T-cell (primary cell): ENCODE results near the gene CRTAC1. TPM values are rescaled to one million over a fixed set of nuclear protein-coding genes. Genes with fewer than 3 reads are reported as not detected.

Experiments
- ATAC-seq, 4 experiments: fragments of 200-7000 bp in 3 of 4; fragments of 150-1000 bp in 1 of 4; cut with Tn5 transposase; replicated peaks in 1 of 4; 1 replicate in 3 of 4; 2 replicates in 1 of 4; pipeline ENCODE4 v1.10.0; 2021; ENCODE audit warnings: moderate library complexity in 3 of 4, mild to moderate bottlenecking in 2 of 4, moderate number of reproducible peaks in 1 of 4
- CTCF ChIA-PET, 2 donors: fragments of 300-600 bp; sonication (Branson Sonifier 250); formaldehyde crosslinking; loops; one replicate each; lab custom pipeline; 2022; ENCODE audit warnings: antibody characterized with exemption in 2 of 2; lab: Charles Lee
- POLR2A ChIA-PET, 2 donors: fragments of 300-600 bp; sonication (Branson Sonifier 250); formaldehyde crosslinking; loops; one replicate each; lab custom pipeline; 2022; ENCODE audit warnings: antibody characterized with exemption in 2 of 2; lab: Charles Lee
- DNase-seq, 35 experiments: peaks; one replicate each; pipeline versions ENCODE4 v3.0.0 to v3.0.0-alpha.2; 2013 to 2023
- H3K27ac ChIP-seq: one replicate; pipeline ENCODE4 v1.5.1; 2013; ENCODE audit warnings: low read length
- H3K27me3 ChIP-seq, 2 experiments: replicated peaks in 1 of 2; 1 replicate in 1 of 2; 2 replicates in 1 of 2; pipeline versions ENCODE4 v1.6.1 to v1.7.0; 2013; ENCODE audit warnings: low read length in 1 of 2, mixed read lengths in 1 of 2; ENCODE audit not compliant: control insufficient read depth in 2 of 2, insufficient read depth in 2 of 2; ENCODE audit errors: extremely low read depth in 1 of 2
- H3K36me3 ChIP-seq, 2 donors: 1 replicate in 1 of 2; 2 replicates in 1 of 2; pipeline versions ENCODE4 v1.6.1 to v1.7.0; 2013; ENCODE audit warnings: low read length in 1 of 2; ENCODE audit not compliant: control insufficient read depth in 2 of 2, insufficient read depth in 1 of 2; ENCODE audit errors: extremely low read depth in 1 of 2
- H3K4me1 ChIP-seq, 2 experiments: 1 replicate in 1 of 2; 2 replicates in 1 of 2; pipeline versions ENCODE4 v1.6.1 to v1.7.0; 2013; ENCODE audit warnings: low read length in 2 of 2, mixed read lengths in 1 of 2; ENCODE audit not compliant: insufficient read depth in 2 of 2, control insufficient read depth in 1 of 2; ENCODE audit errors: extremely low read depth in 1 of 2
- H3K4me3 ChIP-seq, 2 donors: 1 replicate in 1 of 2; 2 replicates in 1 of 2; pipeline versions ENCODE4 v1.5.1 to v1.7.0; 2013; ENCODE audit warnings: mild to moderate bottlenecking in 2 of 2, low read length in 1 of 2, moderate library complexity in 1 of 2; ENCODE audit not compliant: control insufficient read depth in 1 of 2; ENCODE audit errors: extremely low read depth in 1 of 2
- H3K9me3 ChIP-seq: 2 replicates; pipeline ENCODE4 v1.7.0; 2013
- H3K27ac Mint-ChIP-seq, 2 donors: one replicate each; pipeline ENCODE4 v1.8.0; 2020 to 2021; ENCODE audit warnings: mild to moderate bottlenecking in 2 of 2, mixed read lengths in 2 of 2
- H3K27me3 Mint-ChIP-seq, 2 donors: one replicate each; pipeline ENCODE4 v1.8.0; 2021 to 2022; ENCODE audit warnings: mixed read lengths in 2 of 2
- H3K36me3 Mint-ChIP-seq: one replicate; pipeline ENCODE4 v1.8.0; 2021; ENCODE audit warnings: mixed read lengths
- H3K4me1 Mint-ChIP-seq, 3 donors: one replicate each; pipeline ENCODE4 v1.8.0; 2020 to 2022; ENCODE audit warnings: mixed read lengths in 3 of 3, mild to moderate bottlenecking in 1 of 3
- H3K4me3 Mint-ChIP-seq, 3 donors: one replicate each; pipeline ENCODE4 v1.8.0; 2020 to 2022; ENCODE audit warnings: mild to moderate bottlenecking in 3 of 3, mixed read lengths in 3 of 3, moderate library complexity in 3 of 3
- H3K9me3 Mint-ChIP-seq, 3 donors: one replicate each; pipeline ENCODE4 v1.8.0; 2020 to 2022; ENCODE audit warnings: mixed read lengths in 3 of 3
- WGBS: methylation state at CpG from one replicate; pipeline ENCODE4 v1.1.5; 2013; ENCODE audit warnings: missing lambda C conversion rate; ENCODE audit not compliant: insufficient coverage; 5-methylcytosine and 5-hydroxymethylcytosine counted together
- total RNA-seq, 35 experiments: library from RNA in 6 of 35; stranded (reverse) in 6 of 35; fragments of 120-200 nt in 1 of 35; gene quantifications; one replicate each; pipeline versions ENCODE4 v1.2.1 to v1.2.4 and lab custom pipeline; 2013 to 2026

CRTAC1 gene
- total RNA-seq, 5 donors from 2014 or later (not counting 1 experiment from before 2014, with no cell fraction given) = 0.20 to 0.22 TPM; not detected in 3

DNA sequence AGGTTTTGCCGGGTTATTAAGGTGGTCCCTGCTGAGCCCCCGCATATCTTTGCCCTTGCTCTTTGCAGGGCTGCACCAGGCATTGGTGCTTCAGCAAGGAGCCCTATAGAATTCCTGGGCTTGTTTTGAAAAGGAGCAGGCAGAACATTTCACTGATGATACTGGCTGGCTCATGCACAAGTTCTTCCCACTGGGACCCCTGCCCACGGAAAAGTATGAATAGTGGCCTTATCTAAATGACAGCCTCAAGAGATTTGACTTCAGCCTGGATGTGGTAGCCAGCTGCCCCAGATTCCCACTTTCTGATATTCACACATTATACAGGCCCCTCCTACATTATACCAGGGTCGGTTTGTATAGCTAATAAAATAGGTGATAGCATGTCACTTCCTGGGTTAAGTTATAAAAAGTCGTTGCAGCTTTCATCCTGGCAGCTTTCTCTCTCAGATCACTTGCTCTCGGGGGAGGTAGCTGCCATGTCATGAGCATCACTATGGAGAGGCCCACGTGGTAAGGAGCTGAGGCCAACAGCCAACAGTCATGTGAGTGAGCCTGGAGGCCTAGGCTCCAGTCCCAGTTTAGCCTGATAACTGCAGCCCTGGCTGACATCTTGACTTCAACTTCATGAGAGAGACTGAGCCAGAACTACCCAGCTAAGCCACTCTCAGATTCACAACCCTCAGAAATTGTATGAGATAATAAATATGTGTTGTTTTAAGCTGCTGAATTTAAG, 16.8 kb upstream of the CRTAC1 start:
- ChIA-PET CTCF (interaction anchor here in 1 of 2 donors (0.5 to 2.6 kb wide), 2 partner anchors 132 to 251 kb away, joined by 3 to 10 read pairs; no protein-coding TSS in a partner anchor), POLR2A (no interaction called here)
- 69% methylated on average over 5 of the region's 7 CpGs for WGBS
- Mint-ChIP-seq H3K27me3 (peaks cover 28 to 36% of the 10 kb centered on the region in 2 donors), H3K4me1 (peaks cover 4 to 7% (median 4%) of the 10 kb centered on the region in 3 donors), H3K9me3 (no peaks in the 10 kb centered on the region), H3K36me3 (no peaks in the 10 kb centered on the region), H3K4me3 (no peak overlapping the region), H3K27ac (no peak overlapping the region)
- H3K9me3 ChIP-seq = no peaks in the 10 kb centered on the region
- no peak overlapping the region for H3K27ac ChIP-seq
- no peaks in the 10 kb centered on the region for H3K36me3 ChIP-seq
- H3K4me1 ChIP-seq = peaks cover 0 to 3% of the 10 kb centered on the region in 2 experiments
- peaks cover 0 to 25% of the 10 kb centered on the region in 2 experiments for H3K27me3 ChIP-seq
- DNase-seq (no peak), ATAC-seq (no peak)
- H3K4me3 ChIP-seq = no peak overlapping the region

DNA sequence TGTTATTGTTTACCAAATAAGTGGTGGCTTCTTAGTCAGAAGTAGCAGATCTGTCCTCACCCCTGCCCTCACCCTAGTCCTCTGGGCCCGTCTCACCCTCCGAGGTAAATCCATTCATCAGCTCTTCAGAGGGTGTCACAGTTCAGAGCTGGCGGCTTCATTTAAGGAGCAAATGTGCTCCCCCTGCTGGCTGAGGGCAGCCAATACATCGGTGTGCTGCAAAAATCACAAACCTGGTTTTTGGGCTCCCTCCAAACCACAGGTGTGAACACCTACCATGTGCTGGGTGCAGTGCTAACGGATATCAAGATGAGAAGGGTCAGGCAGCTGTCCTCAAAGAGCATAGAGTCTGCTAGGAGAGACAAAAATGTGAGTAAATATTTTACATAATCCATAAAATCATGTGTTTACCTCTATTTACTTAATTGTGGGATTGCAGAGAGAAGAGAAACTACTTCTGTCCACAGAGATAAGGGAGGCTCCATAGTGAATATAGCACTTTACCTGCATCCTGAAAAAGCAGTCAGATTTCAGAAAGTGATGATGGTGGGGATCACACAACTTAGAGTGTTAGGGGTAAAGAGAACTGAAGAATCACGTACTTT, 15.5 kb upstream of the CRTAC1 start:
- Histone ChIP-seq H3K9me3 (no peaks in the 10 kb centered on the region), H3K27me3 (peaks cover 0 to 29% of the 10 kb centered on the region in 2 experiments), H3K36me3 (no peaks in the 10 kb centered on the region), H3K4me1 (peaks cover 0 to 3% of the 10 kb centered on the region in 2 experiments), H3K27ac (no peak overlapping the region), H3K4me3 (no peak overlapping the region)
- H3K9me3 Mint-ChIP-seq = no peaks in the 10 kb centered on the region
- WGBS = 0% methylated on average over 2 of the region's 6 CpGs
- ChIA-PET CTCF (interaction anchor here (0.6 to 2.6 kb wide), 7 partner anchors 17 to 336 kb away, joined by 3 to 10 read pairs (median 3); no protein-coding TSS in a partner anchor), POLR2A (interaction anchor here in 1 of 2 donors (0.6 kb wide), 1 partner anchor 196 kb away, joined by 5 read pairs; the partner anchor contains the start of gene GOLGA7B)
- peak; percentile 66 to 80 (median 72) for ATAC-seq
- peaks cover 23 to 36% of the 10 kb centered on the region in 2 donors for H3K27me3 Mint-ChIP-seq
- peak; percentile 5 to 77 (median 48) for DNase-seq
- H3K4me3 Mint-ChIP-seq = no peak overlapping the region
- H3K36me3 Mint-ChIP-seq = no peaks in the 10 kb centered on the region
- H3K27ac Mint-ChIP-seq = no peak overlapping the region
- peaks cover 4 to 7% (median 4%) of the 10 kb centered on the region in 3 donors for H3K4me1 Mint-ChIP-seq

GRCh38 chr10:98041352-98042043, 11.1 kb upstream of the CRTAC1 start:
- no peak overlapping the region for H3K4me3 ChIP-seq
- CTCF ChIA-PET = interaction anchor here (0.6 to 2.0 kb wide), 10 partner anchors 13 to 365 kb away, joined by 3 to 17 read pairs (median 3); no protein-coding TSS in a partner anchor
- Mint-ChIP-seq H3K36me3 (no peaks in the 10 kb centered on the region), H3K9me3 (no peaks in the 10 kb centered on the region), H3K27me3 (peaks cover 63 to 74% of the 10 kb centered on the region in 2 donors), H3K4me1 (peaks cover 4 to 7% (median 4%) of the 10 kb centered on the region in 3 donors), H3K4me3 (no peak overlapping the region), H3K27ac (no peak overlapping the region)
- H3K36me3 ChIP-seq = no peaks in the 10 kb centered on the region
- H3K27me3 ChIP-seq = peaks cover 13 to 58% of the 10 kb centered on the region in 2 experiments
- POLR2A ChIA-PET = no interaction called here
- no peak overlapping the region for H3K27ac ChIP-seq
- no peaks in the 10 kb centered on the region for H3K9me3 ChIP-seq
- 17% methylated on average over 4 of the region's 7 CpGs for WGBS
- H3K4me1 ChIP-seq = peaks cover 0 to 3% of the 10 kb centered on the region in 2 experiments
- DNase-seq (peak in 18 of 35 experiments; percentile 4 to 48 (median 11)), ATAC-seq (no peak)

DNA sequence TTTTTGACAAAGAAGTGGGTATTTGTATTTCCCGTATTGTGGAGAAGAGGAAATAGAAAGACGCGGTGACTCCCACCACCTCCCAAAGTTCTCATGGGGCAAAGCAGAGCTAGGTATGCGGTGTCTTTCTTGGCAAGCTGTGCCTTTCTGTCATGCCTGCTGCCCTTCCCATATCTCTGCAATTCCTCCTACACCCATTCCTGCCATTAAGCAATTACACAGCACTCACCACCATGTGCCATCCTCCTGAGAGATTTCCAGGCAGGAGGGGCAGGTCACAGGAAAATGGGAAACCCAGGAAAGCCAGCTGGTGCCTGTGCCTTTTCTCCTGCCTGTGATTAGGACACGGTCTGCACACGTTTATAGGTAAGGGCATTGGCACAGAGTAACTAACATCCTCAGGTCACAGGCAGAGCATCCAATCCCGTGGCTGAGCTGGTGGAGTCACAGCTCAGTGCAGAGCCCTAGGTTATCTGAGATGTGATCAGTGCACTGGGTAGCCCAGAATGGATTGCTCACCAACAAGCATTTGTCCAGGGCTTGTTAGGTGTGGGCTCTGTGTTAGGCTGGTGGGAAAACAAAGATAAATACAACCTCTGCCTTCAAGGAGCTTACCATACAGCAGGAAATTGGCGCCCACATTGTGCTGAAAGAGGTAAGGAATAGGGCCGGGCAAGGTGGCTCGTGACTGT, 9.4 kb upstream of the CRTAC1 start:
- Histone ChIP-seq H3K4me1 (no peaks in the 10 kb centered on the region), H3K27me3 (peaks cover 13 to 72% of the 10 kb centered on the region in 2 experiments), H3K27ac (no peak overlapping the region), H3K4me3 (no peak overlapping the region), H3K9me3 (no peaks in the 10 kb centered on the region), H3K36me3 (no peaks in the 10 kb centered on the region)
- H3K36me3 Mint-ChIP-seq = no peaks in the 10 kb centered on the region
- POLR2A ChIA-PET = interaction anchor here in 1 of 2 donors (0.6 kb wide), 1 partner anchor 16 kb away, joined by 4 read pairs; no protein-coding TSS in a partner anchor
- H3K4me1 Mint-ChIP-seq = no peaks in the 10 kb centered on the region
- ATAC-seq (no peak), DNase-seq (no peak)
- 72% methylated on average over 5 of the region's 10 CpGs for WGBS
- H3K27me3 Mint-ChIP-seq = peaks cover 74 to 86% of the 10 kb centered on the region in 2 donors
- H3K27ac Mint-ChIP-seq = no peak overlapping the region
- no peaks in the 10 kb centered on the region for H3K9me3 Mint-ChIP-seq
- no peak overlapping the region for H3K4me3 Mint-ChIP-seq
- CTCF ChIA-PET = interaction anchor here (0.7 to 1.3 kb wide), 3 partner anchors 12 to 748 kb away, joined by 3 to 5 read pairs (median 3); no protein-coding TSS in a partner anchor

- no peak overlapping the region for H3K4me3 Mint-ChIP-seq
- Histone ChIP-seq H3K36me3 (no peaks in the 10 kb centered on the region), H3K27me3 (peaks cover 13 to 64% of the 10 kb centered on the region in 2 experiments), H3K4me1 (no peaks in the 10 kb centered on the region), H3K4me3 (no peak overlapping the region), H3K9me3 (no peaks in the 10 kb centered on the region), H3K27ac (no peak overlapping the region)
- CTCF ChIA-PET = no interaction called here
- WGBS = 15% methylated on average over 20 of the region's 20 CpGs
- H3K27me3 Mint-ChIP-seq = peaks cover 77 to 88% of the 10 kb centered on the region in 2 donors
- ATAC-seq (no peak), DNase-seq (no peak)
- POLR2A ChIA-PET = no interaction called here
- no peaks in the 10 kb centered on the region for H3K9me3 Mint-ChIP-seq
- H3K4me1 Mint-ChIP-seq = no peaks in the 10 kb centered on the region
- no peak overlapping the region for H3K27ac Mint-ChIP-seq
- no peaks in the 10 kb centered on the region for H3K36me3 Mint-ChIP-seq
Observed at GRCh38 chr10:98038288-98038687, 7.9 kb upstream of the CRTAC1 start.
